Calu3 (cell line): ENCODE measurements around the gene LYPD6B. TPM values are rescaled to one million over a fixed set of nuclear protein-coding genes. Genes with fewer than 3 reads are reported as not detected.

Experiments used
- BruUV-seq: library from RNA; stranded (reverse); fragments of 400-500 nt; replicated peaks from 2 replicates; lab custom pipeline; 2021; lab: Mats Ljungman, UMichigan
- CTCF ChIA-PET: fragments of 300-600 bp; sonication (Branson Sonifier 250); formaldehyde crosslinking; loops from one replicate; lab custom pipeline; 2022; ENCODE audit warnings: antibody characterized with exemption; lab: Charles Lee
- DNase-seq: peaks from one replicate; pipeline ENCODE4 v3.0.0; 2022
- H3K27ac Mint-ChIP-seq: one replicate; pipeline ENCODE4 v1.8.0; 2022; ENCODE audit warnings: mixed read lengths; ENCODE audit not compliant: unreplicated experiment
- H3K27me3 Mint-ChIP-seq: one replicate; pipeline ENCODE4 v1.8.0; 2022; ENCODE audit warnings: mixed read lengths; ENCODE audit not compliant: unreplicated experiment
- H3K36me3 Mint-ChIP-seq: one replicate; pipeline ENCODE4 v1.8.0; 2022; ENCODE audit warnings: mild to moderate bottlenecking, moderate library complexity, mixed read lengths; ENCODE audit not compliant: insufficient read depth, unreplicated experiment
- H3K4me1 Mint-ChIP-seq: one replicate; pipeline ENCODE4 v1.8.0; 2022; ENCODE audit warnings: mild to moderate bottlenecking, low read depth, mixed read lengths; ENCODE audit not compliant: unreplicated experiment
- H3K4me3 Mint-ChIP-seq: one replicate; pipeline ENCODE4 v1.8.0; 2022; ENCODE audit warnings: mild to moderate bottlenecking, low read depth, moderate library complexity, mixed read lengths; ENCODE audit not compliant: unreplicated experiment
- H3K9me3 Mint-ChIP-seq: one replicate; pipeline ENCODE4 v1.8.0; 2022; ENCODE audit warnings: low read depth, mixed read lengths; ENCODE audit not compliant: unreplicated experiment
- CTCF ChIP-seq: fragments of 200-600 bp; IDR thresholded peaks from one replicate; pipeline ENCODE4 v1.8.0; 2022; ENCODE audit warnings: antibody characterized with exemption; ENCODE audit not compliant: unreplicated experiment
- intact Hi-C: fragments of 100-400 bp; cut with micrococcal nuclease; formaldehyde crosslinking; loops from one replicate; pipeline ENCODE4 v1.10.0; 2022; ENCODE audit not compliant: unreplicated experiment
- total RNA-seq: library from RNA; stranded (reverse); gene quantifications from 2 replicates; pipeline ENCODE4 v1.2.3, GENCODE V29; 2022

The LYPD6B gene
- total RNA-seq, 1 experiment from 2014 or later: 0.87 TPM

GRCh38 chr2:149112713-149113112 is 74.2 kb downstream of the LYPD6B start:
- Mint-ChIP-seq H3K27me3 (no peaks in the 10 kb centered on the region), H3K9me3 (no peaks in the 10 kb centered on the region), H3K4me3 (no peak overlapping the region), H3K27ac (no peak overlapping the region), H3K36me3 (no peaks in the 10 kb centered on the region), H3K4me1 (no peaks in the 10 kb centered on the region)
- CTCF ChIA-PET: no interaction called here
- no peak for TF ChIP-seq CTCF
- no TSS peak for BruUV-seq
- intact Hi-C loops: no loop called here
- no peak for DNase-seq

- no peak for TF ChIP-seq CTCF
- no peaks in the 10 kb centered on the region for H3K4me1 Mint-ChIP-seq
- no peak overlapping the region for H3K4me3 Mint-ChIP-seq
- no peak overlapping the region for H3K27ac Mint-ChIP-seq
- intact Hi-C loops: no loop called here
- no peaks in the 10 kb centered on the region for H3K27me3 Mint-ChIP-seq
- H3K36me3 Mint-ChIP-seq: no peaks in the 10 kb centered on the region
- H3K9me3 Mint-ChIP-seq: no peaks in the 10 kb centered on the region
- no peak for DNase-seq
- CTCF ChIA-PET: no interaction called here
- BruUV-seq: no TSS peak
These were observed 77.3 kb downstream of the LYPD6B start for GRCh38 chr2:149115781-149116180.

- H3K27ac Mint-ChIP-seq: no peak overlapping the region
These were observed 80.9 kb downstream of the LYPD6B start for GRCh38 chr2:149119368-149119767.

GRCh38 chr2:149122516-149122915 is 84.0 kb downstream of the LYPD6B start:
- CTCF ChIA-PET: no interaction called here
- Mint-ChIP-seq H3K4me1 (peaks cover 11% of the 10 kb centered on the region), H3K9me3 (no peaks in the 10 kb centered on the region), H3K27me3 (no peaks in the 10 kb centered on the region), H3K36me3 (no peaks in the 10 kb centered on the region), H3K27ac (no peak overlapping the region), H3K4me3 (no peak overlapping the region)
- DNase-seq: no peak
- BruUV-seq: no TSS peak
- TF ChIP-seq CTCF: no peak
- intact Hi-C loops: no loop called here

More at GRCh38 chr2:149119368-149119767, 80.9 kb downstream of the LYPD6B start:
- Mint-ChIP-seq H3K9me3 (no peaks in the 10 kb centered on the region), H3K36me3 (no peaks in the 10 kb centered on the region), H3K4me3 (no peak overlapping the region), H3K27me3 (no peaks in the 10 kb centered on the region), H3K4me1 (no peaks in the 10 kb centered on the region)
- no peak for TF ChIP-seq CTCF
- no peak for DNase-seq
- BruUV-seq: no TSS peak
- CTCF ChIA-PET: no interaction called here
- intact Hi-C loops: no loop called here
